ENCODE results near the gene FSHR. TPM values are rescaled to one million over a fixed set of nuclear protein-coding genes. Genes with fewer than 3 reads are reported as not detected.

FSHR gene
- total and polyA plus RNA-seq, 2 of the 4 experiments (the other 2 are of a cell fraction): not detected

- CTCF ChIA-PET: no interaction called here
Observed at GRCh38 chr2:49045083-49045482, 109.2 kb downstream of the FSHR start.

More at GRCh38 chr2:49045083-49045482, 109.2 kb downstream of the FSHR start:
- Histone ChIP-seq H3K14ac (replicated peaks; ENCODE audit: low read depth, low read length) (no peak overlapping the region), H3K79me1 (ENCODE audit: low read depth in 1 of 2, low read length in 2 of 2) (no peaks in the 10 kb centered on the region), H3K56ac (ENCODE audit: extremely low read depth, insufficient read depth, low read length) (no peak overlapping the region), H4K91ac (ENCODE audit: insufficient read depth, low read depth, low read length) (no peak overlapping the region), H3K36me3 (ENCODE audit: control insufficient read depth, insufficient read depth, low read length) (no peaks in the 10 kb centered on the region), H2AK9ac (replicated peaks; ENCODE audit: low read depth, low read length, poor library complexity) (no peak overlapping the region), H2BK120ac (ENCODE audit: low read depth, low read length) (no peak overlapping the region), H3K18ac (ENCODE audit: low read depth, low read length) (no peak overlapping the region), H3K4me1 (ENCODE audit: control insufficient read depth, insufficient read depth, low read length) (no peaks in the 10 kb centered on the region), H2BK15ac (ENCODE audit: low read depth, low read length) (no peak overlapping the region), H3K4ac (ENCODE audit: low read depth, low read length) (no peak overlapping the region), H3K27ac (ENCODE audit: insufficient read depth, low read length) (no peak overlapping the region), H2BK20ac (ENCODE audit: low read depth, low read length) (no peak overlapping the region), H3K4me3 (ENCODE audit: insufficient read depth, low read depth, low read length) (no peak overlapping the region), H2AK5ac (ENCODE audit: low read depth, low read length) (no peak overlapping the region), H2BK5ac (ENCODE audit: low read depth, low read length, poor library complexity, severe bottlenecking) (no peak overlapping the region), H4K20me1 (ENCODE audit: insufficient read depth, low read length) (no peaks in the 10 kb centered on the region), H3K4me2 (ENCODE audit: low read depth, low read length) (no peak overlapping the region), H3K9me1 (ENCODE audit: insufficient read depth, low read length) (no peaks in the 10 kb centered on the region), H3K9me3 (ENCODE audit: control insufficient read depth, insufficient read depth, low read length) (no peaks in the 10 kb centered on the region; the same call in 1 of the 2 replicates), H4K5ac (ENCODE audit: low read depth, low read length) (no peak overlapping the region), H4K8ac (ENCODE audit: low read depth in 2 of 2, low read length in 2 of 2) (no peak overlapping the region), H3K9ac (ENCODE audit: low read depth, low read length) (no peak overlapping the region), H3K27me3 (ENCODE audit: control insufficient read depth, insufficient read depth, low read length) (no peaks in the 10 kb centered on the region), H3K23ac (ENCODE audit: low read depth, low read length) (no peak overlapping the region), H2AFZ (replicated peaks; ENCODE audit: low read length, poor library complexity) (no peak overlapping the region)
- in situ Hi-C loops (cut with MboI; ENCODE audit: low sequenced_read_pairs) (no loop called here), dilution Hi-C loops (cut with HindIII; ENCODE audit: low sequenced_read_pairs, unreplicated experiment) (no loop called here), intact Hi-C loops (cut with micrococcal nuclease) (no loop called here)
- no TSS peak for BruUV-seq (replicated peaks)
- TF ChIP-seq USF2 (IDR thresholded peaks at IDR 0.05; ENCODE audit: low read depth, low read length) (no peak), MAFK (IDR thresholded peaks at IDR 0.05; ENCODE audit: low read depth, low read length) (no peak), RCOR1 (IDR thresholded peaks at IDR 0.05; ENCODE audit: insufficient replicate concordance, low read length) (no peak), RAD21 (IDR thresholded peaks at IDR 0.05; ENCODE audit: low read length) (no peak), CHD1 (IDR thresholded peaks at IDR 0.05; ENCODE audit: low read depth, low read length) (no peak), NFE2L2 (IDR thresholded peaks at IDR 0.05; ENCODE audit: low read depth, low read length) (no peak)
- ATAC-seq (ENCODE audit: low read depth): no peak
- no peak for DNase-seq
- WGBS, 2 experiments (ENCODE audit: extremely low coverage in 2 of 2, insufficient read length in 1 of 2): 17% methylated on average over 1 of the region's 1 CpG; no CpG with 5 or more reads in 1 of the 2 experiments
- POLR2A ChIA-PET (ENCODE audit: unreplicated experiment): no interaction called here

Data from IMR-90 (cell line).